Endothelial cell of umbilical vein (primary cell): ENCODE measurements around the gene SLC39A11. TPM values are rescaled to one million over a fixed set of nuclear protein-coding genes. Genes with fewer than 3 reads are reported as not detected.

Experiments used
- BruUV-seq: library from RNA; stranded (reverse); fragments of 400-500 nt; replicated peaks from 2 replicates; lab custom pipeline; 2021; lab: Mats Ljungman, UMichigan
- CTCF ChIA-PET: fragments of 300-600, 350-600 bp; sonication (Branson Sonifier 250); formaldehyde crosslinking; loops from one replicate; lab custom pipeline; 2021; ENCODE audit warnings: antibody characterized with exemption, inconsistent platforms; lab: Charles Lee
- POLR2A ChIA-PET: fragments of 300-600, 350-600 bp; sonication (Branson Sonifier 250); formaldehyde crosslinking; loops from one replicate; lab custom pipeline; 2021; ENCODE audit warnings: antibody characterized with exemption, inconsistent platforms; lab: Charles Lee
- DNase-seq: peaks from one replicate; pipeline ENCODE4 v3.0.0-alpha.2; 2011; ENCODE audit warnings: low read depth, low spot score
- FAIRE-seq: peaks from 2 replicates; lab custom pipeline; 2011; peaks lifted over from hg19 to GRCh38; lab: Jason Lieb, UNC
- H2AFZ ChIP-seq: 2 replicates; pipeline ENCODE4 v1.6.0; 2012; ENCODE audit warnings: low read depth, low read length, control low read depth, inconsistent platforms
- H3K27ac ChIP-seq: 2 replicates; pipeline ENCODE4 v1.5.1; 2011; ENCODE audit warnings: low read depth, mild to moderate bottlenecking, control low read depth, low read length, moderate library complexity; ENCODE audit not compliant: insufficient read depth
- H3K27me3 ChIP-seq, 2 experiments: 2 replicates each; pipeline versions ENCODE4 v1.6.0 to v1.6.1; 2011; ENCODE audit warnings: low read length in 2 of 2, mixed read lengths in 1 of 2; ENCODE audit not compliant: control insufficient read depth in 2 of 2, insufficient read depth in 2 of 2
- H3K36me3 ChIP-seq, 2 experiments: 2 replicates in 1 of 2; 3 replicates in 1 of 2; pipeline ENCODE4 v1.5.1; 2011; ENCODE audit warnings: low read length in 2 of 2, mild to moderate bottlenecking in 1 of 2, moderate library complexity in 1 of 2; ENCODE audit not compliant: control insufficient read depth in 2 of 2, insufficient read depth in 2 of 2; ENCODE audit errors: extremely low read depth in 1 of 2
- H3K4me1 ChIP-seq: 3 replicates; pipeline ENCODE4 v1.5.1; 2011; ENCODE audit warnings: mild to moderate bottlenecking, low read length; ENCODE audit not compliant: control insufficient read depth, insufficient read depth; ENCODE audit errors: extremely low read depth
- H3K4me2 ChIP-seq: 2 replicates; pipeline ENCODE4 v1.6.1; 2011; ENCODE audit warnings: low read length, control low read depth, mixed read lengths; ENCODE audit not compliant: insufficient read depth
- H3K4me3 ChIP-seq, 3 experiments: fragments of 200-600 bp in 1 of 3; sonication (generic), shearing (Covaris generic) in 1 of 3; replicated peaks in 1 of 3; 2 replicates each; pipeline ENCODE4 v1.5.1; 2011 to 2016; ENCODE audit warnings: control low read depth in 3 of 3, low read length in 3 of 3, mild to moderate bottlenecking in 2 of 3, inconsistent platforms in 1 of 3, low read depth in 1 of 3, moderate library complexity in 1 of 3; ENCODE audit not compliant: insufficient read depth in 1 of 3
- H3K79me2 ChIP-seq: 2 replicates; pipeline ENCODE4 v1.6.0; 2012; ENCODE audit warnings: low read length, inconsistent platforms; ENCODE audit not compliant: control insufficient read depth, insufficient read depth
- H3K9ac ChIP-seq: replicated peaks from 2 replicates; pipeline ENCODE3; 2011; ENCODE audit warnings: low read length, control low read depth; ENCODE audit not compliant: insufficient read depth; ENCODE audit errors: extremely low read depth
- H3K9me1 ChIP-seq: replicated peaks from 3 replicates; pipeline ENCODE4 v1.6.0; 2011; ENCODE audit warnings: mild to moderate bottlenecking, low read length; ENCODE audit not compliant: control insufficient read depth, insufficient read depth; ENCODE audit errors: extremely low read depth
- H3K9me3 ChIP-seq: replicated peaks from 2 replicates; pipeline ENCODE4 v1.5.1; 2012; ENCODE audit warnings: low read length, inconsistent platforms; ENCODE audit not compliant: control insufficient read depth, insufficient read depth
- H4K20me1 ChIP-seq: replicated peaks from 2 replicates; pipeline ENCODE3; 2011; ENCODE audit warnings: mild to moderate bottlenecking, low read length; ENCODE audit not compliant: control insufficient read depth, insufficient read depth; ENCODE audit errors: extremely low read depth
- CTCF ChIP-seq, 2 donors: IDR thresholded peaks; 1 replicate in 1 of 2; 2 replicates in 1 of 2; pipeline ENCODE4 v1.5.1; 2011; ENCODE audit warnings: low read length in 2 of 2, mild to moderate bottlenecking in 2 of 2, moderate library complexity in 2 of 2, control low read depth in 1 of 2, inconsistent platforms in 1 of 2, low read depth in 1 of 2; ENCODE audit not compliant: insufficient read depth in 1 of 2; ENCODE audit errors: extremely low read depth in 1 of 2
- EZH2 ChIP-seq: IDR thresholded peaks from 2 replicates; pipeline ENCODE4 v1.6.1; 2012; ENCODE audit warnings: borderline replicate concordance, low read depth, mild to moderate bottlenecking, moderate library complexity, low read length, inconsistent platforms; ENCODE audit not compliant: severe bottlenecking
- FOS ChIP-seq: IDR thresholded peaks from 2 replicates; pipeline ENCODE4 v1.6.1; 2011; ENCODE audit warnings: mild to moderate bottlenecking, low read length, moderate library complexity, borderline replicate concordance; ENCODE audit not compliant: insufficient read depth
- GATA2 ChIP-seq: IDR thresholded peaks from 2 replicates; pipeline ENCODE4 v1.7.0; 2011; ENCODE audit warnings: low read depth, mild to moderate bottlenecking, moderate library complexity, mixed read lengths, low read length; ENCODE audit not compliant: insufficient read length, insufficient read depth
- JUN ChIP-seq: IDR thresholded peaks from 2 replicates; pipeline ENCODE4 v1.6.1; 2011; ENCODE audit warnings: borderline replicate concordance, low read depth; ENCODE audit not compliant: insufficient read length, insufficient read depth
- MAX ChIP-seq: IDR thresholded peaks from 2 replicates; pipeline ENCODE4 v1.6.1; 2011; ENCODE audit not compliant: insufficient read depth, insufficient read length
- MYC ChIP-seq: IDR thresholded peaks from one replicate; pipeline ENCODE4 v1.6.1; 2011; ENCODE audit warnings: mild to moderate bottlenecking, low read depth, low read length
- POLR2A ChIP-seq: IDR thresholded peaks from 2 replicates; pipeline ENCODE4 v1.6.1; 2012; ENCODE audit warnings: low read depth, mild to moderate bottlenecking, control low read depth, low read length
- POLR2AphosphoS5 ChIP-seq: IDR thresholded peaks from 2 replicates; pipeline ENCODE4 v1.6.1; 2012; ENCODE audit warnings: low read depth, mild to moderate bottlenecking, control low read depth, low read length, moderate library complexity; ENCODE audit not compliant: insufficient read depth
- dilution Hi-C: fragments of 300-500 bp; cut with MboI; formaldehyde crosslinking; loops from one replicate; pipeline ENCODE4 v1.15.0; 2019; ENCODE audit warnings: low sequenced_read_pairs; ENCODE audit not compliant: extremely low pct_ligation_motif_present
- intact Hi-C: fragments of 100-400 bp; cut with micrococcal nuclease; formaldehyde crosslinking; loops from one replicate; pipeline ENCODE4 v1.10.0; 2022
- polyA plus RNA-seq, 4 experiments: library from polyadenylated mRNA; depleted of rRNA in 3 of 4; stranded (reverse) in 3 of 4; unstranded in 1 of 4; fragments of >200 nt; gene quantifications; 2 replicates each; pipeline versions ENCODE4 v1.2.1 to v1.2.3, GENCODE V29; 2011 to 2012; ENCODE audit warnings: missing spikeins in 1 of 4
- total RNA-seq: library from RNA; stranded (reverse); gene quantifications from 2 replicates; pipeline ENCODE4 v1.2.3, GENCODE V29; 2021

The SLC39A11 gene
- total and polyA plus RNA-seq, 2 donors (not counting 3 experiments of a cell fraction or from before 2014, with no cell fraction given) = 8.1 to 11.9 TPM

GRCh38 chr17:72756256-72756655, 336.2 kb downstream of the SLC39A11 start:
- no peak overlapping the region for H2AFZ ChIP-seq
- no peaks in the 10 kb centered on the region for H3K36me3 ChIP-seq
- H3K27me3 ChIP-seq = no peaks in the 10 kb centered on the region
- H3K4me3 ChIP-seq = no peak overlapping the region
- FAIRE-seq (no peak), DNase-seq (no peak)
- TF ChIP-seq POLR2AphosphoS5 (no peak), FOS (no peak), MYC (no peak), POLR2A (no peak), EZH2 (no peak), CTCF (IDR thresholded peaks at IDR 0.05; ENCODE audit: extremely low read depth in 1 of 2, insufficient read depth in 1 of 2, low read depth in 1 of 2, low read length in 2 of 2) (no peak), GATA2 (no peak), JUN (no peak), MAX (no peak)
- ChIA-PET CTCF (no interaction called here), POLR2A (no interaction called here)
- BruUV-seq = no TSS peak
- H3K4me1 ChIP-seq = no peaks in the 10 kb centered on the region
- dilution Hi-C loops = no loop called here
- H4K20me1 ChIP-seq = no peaks in the 10 kb centered on the region
- no peak overlapping the region for H3K27ac ChIP-seq
- no peak overlapping the region for H3K9ac ChIP-seq
- intact Hi-C loops = no loop called here
- H3K79me2 ChIP-seq = no peaks in the 10 kb centered on the region
- H3K9me1 ChIP-seq = no peaks in the 10 kb centered on the region
- no peak overlapping the region for H3K4me2 ChIP-seq
- H3K9me3 ChIP-seq = no peaks in the 10 kb centered on the region
